ENCODE results near the gene TBC1D10A. TPM values are rescaled to one million over a fixed set of nuclear protein-coding genes. Genes with fewer than 3 reads are reported as not detected.

The TBC1D10A gene
- total RNA-seq, 1 donor from 2014 or later = 5.0 TPM

DNA sequence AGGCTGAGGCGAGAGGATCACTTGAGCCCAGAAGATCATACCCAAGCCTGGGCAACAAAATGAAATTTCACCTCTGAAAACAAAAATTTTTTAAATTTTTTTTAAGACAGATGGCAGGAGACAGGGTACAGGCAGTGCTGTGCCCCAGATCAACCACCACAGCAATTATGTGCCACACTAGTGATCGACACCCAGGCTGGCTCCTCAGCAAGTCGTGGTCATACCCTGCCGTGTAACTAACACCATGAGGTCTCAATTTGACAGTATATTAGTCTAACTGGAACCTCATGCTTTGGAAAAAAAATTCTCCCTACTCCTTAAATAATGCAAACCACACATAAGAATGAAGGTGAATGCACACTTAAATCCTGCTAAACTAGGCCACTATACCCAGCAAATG lies 21.7 kb upstream of the TBC1D10A start:
- Mint-ChIP-seq H3K27me3 (ENCODE audit: unreplicated experiment) (peaks cover 3% of the 10 kb centered on the region), H3K9me3 (ENCODE audit: unreplicated experiment) (peaks cover 2% of the 10 kb centered on the region), H3K4me1 (ENCODE audit: low read depth, unreplicated experiment) (no peaks in the 10 kb centered on the region), H3K36me3 (ENCODE audit: unreplicated experiment) (no peaks in the 10 kb centered on the region), H3K4me3 (ENCODE audit: unreplicated experiment) (no peak overlapping the region), H3K27ac (ENCODE audit: unreplicated experiment) (no peak overlapping the region)
- no peak for TF ChIP-seq CTCF (IDR thresholded peaks at IDR 0.05; ENCODE audit: partially characterized antibody, unreplicated experiment)
- no peak for DNase-seq

GRCh38 chr22:30347255-30347892 lies 20.6 kb upstream of the TBC1D10A start:
- H3K4me1 Mint-ChIP-seq (ENCODE audit: low read depth, unreplicated experiment) = no peaks in the 10 kb centered on the region
- no peaks in the 10 kb centered on the region for H3K36me3 Mint-ChIP-seq (ENCODE audit: unreplicated experiment)
- H3K4me3 Mint-ChIP-seq (ENCODE audit: unreplicated experiment) = no peak overlapping the region
- no peak for TF ChIP-seq CTCF (IDR thresholded peaks at IDR 0.05; ENCODE audit: partially characterized antibody, unreplicated experiment)
- peaks cover 2% of the 10 kb centered on the region for H3K9me3 Mint-ChIP-seq (ENCODE audit: unreplicated experiment)
- peaks cover 3% of the 10 kb centered on the region for H3K27me3 Mint-ChIP-seq (ENCODE audit: unreplicated experiment)
- DNase-seq = no peak
- no peak overlapping the region for H3K27ac Mint-ChIP-seq (ENCODE audit: unreplicated experiment)

- TF ChIP-seq CTCF (IDR thresholded peaks at IDR 0.05; ENCODE audit: partially characterized antibody, unreplicated experiment) = no peak
Measured at GRCh38 chr22:30344447-30345200, 17.9 kb upstream of the TBC1D10A start.

GRCh38 chr22:30340911-30341685 lies 14.4 kb upstream of the TBC1D10A start:
- Mint-ChIP-seq H3K4me3 (ENCODE audit: unreplicated experiment) (no peak overlapping the region), H3K36me3 (ENCODE audit: unreplicated experiment) (no peaks in the 10 kb centered on the region), H3K27ac (ENCODE audit: unreplicated experiment) (no peak overlapping the region), H3K9me3 (ENCODE audit: unreplicated experiment) (no peaks in the 10 kb centered on the region), H3K4me1 (ENCODE audit: low read depth, unreplicated experiment) (no peaks in the 10 kb centered on the region), H3K27me3 (ENCODE audit: unreplicated experiment) (no peaks in the 10 kb centered on the region)
- no peak for TF ChIP-seq CTCF (IDR thresholded peaks at IDR 0.05; ENCODE audit: partially characterized antibody, unreplicated experiment)
- DNase-seq = no peak

More at GRCh38 chr22:30344447-30345200, 17.9 kb upstream of the TBC1D10A start:
- H3K36me3 Mint-ChIP-seq (ENCODE audit: unreplicated experiment) = no peaks in the 10 kb centered on the region
- no peak for DNase-seq
- no peaks in the 10 kb centered on the region for H3K9me3 Mint-ChIP-seq (ENCODE audit: unreplicated experiment)
- H3K4me1 Mint-ChIP-seq (ENCODE audit: low read depth, unreplicated experiment) = no peaks in the 10 kb centered on the region
- H3K27ac Mint-ChIP-seq (ENCODE audit: unreplicated experiment) = no peak overlapping the region
- no peaks in the 10 kb centered on the region for H3K27me3 Mint-ChIP-seq (ENCODE audit: unreplicated experiment)
- no peak overlapping the region for H3K4me3 Mint-ChIP-seq (ENCODE audit: unreplicated experiment)
